Left lung (tissue), 10 donors: ENCODE data around the gene MDK. TPM values are rescaled to one million over a fixed set of nuclear protein-coding genes. Genes with fewer than 3 reads are reported as not detected.
A peak's percentile ranks its signal among the peaks of the same experiment; 100 is the strongest.

ENCODE experiments used
- ATAC-seq: fragments of 200-7000 bp; cut with Tn5 transposase; one replicate; pipeline ENCODE4 v1.9.1; 2020; ENCODE audit warnings: moderate library complexity
- DNase-seq, 4 donors: peaks; one replicate each; pipeline ENCODE4 v3.0.0-alpha.2; 2013 to 2020
- H3K27ac ChIP-seq, 2 donors: fragments of 200-600 bp; sonication (generic) in 1 of 2; one replicate each; pipeline versions ENCODE4 v1.5.0 to v1.8.0; 2020 to 2021
- H3K27me3 ChIP-seq, 2 donors: fragments of 200-600 bp; sonication (generic) in 1 of 2; one replicate each; pipeline versions ENCODE4 v1.5.0 to v1.8.0; 2020 to 2021
- H3K36me3 ChIP-seq, 2 donors: fragments of 200-600 bp; sonication (generic) in 1 of 2; one replicate each; pipeline versions ENCODE4 v1.5.0 to v1.8.0; 2020 to 2021
- H3K4me1 ChIP-seq, 2 donors: fragments of 200-600 bp; one replicate each; pipeline ENCODE4 v1.8.0; 2021
- H3K4me3 ChIP-seq, 2 donors: fragments of 200-600 bp; sonication (generic) in 1 of 2; one replicate each; pipeline versions ENCODE4 v1.5.0 to v1.8.0; 2020 to 2021; ENCODE audit warnings: mild to moderate bottlenecking in 1 of 2
- H3K9me3 ChIP-seq, 2 donors: fragments of 200-600 bp; sonication (generic) in 1 of 2; one replicate each; pipeline versions ENCODE4 v1.5.0 to v1.8.0; 2020 to 2021
- intact Hi-C, 2 donors: fragments of 100-400 bp; cut with DNase I; formaldehyde crosslinking; loops; one replicate each; pipeline versions ENCODE4 v1.11.2 to v1.14.2; 2022
- polyA plus RNA-seq, 6 donors: library from polyadenylated mRNA; unstranded; fragments of 120-200 nt; gene quantifications; one replicate each; pipeline ENCODE4 v1.2.1, GENCODE V29; 2013; ENCODE audit not compliant: insufficient read length in 6 of 6
- total RNA-seq, 2 donors: library from RNA; stranded (reverse); fragmentation: NEBNext Ultra II Directional; extraction: Animal tissue kit (Norgen Biotek cat#: 25700); gene quantifications; one replicate each; pipeline ENCODE4 v1.2.1, GENCODE V29; 2021
- TF ChIP-seq, protein P1 (sequence below), 2 donors: fragments of 200-600 bp; sonication (generic) in 1 of 2; IDR thresholded peaks; one replicate each; pipeline versions ENCODE4 v1.5.0 to v1.8.0; 2021; ENCODE audit warnings: antibody characterized with exemption in 2 of 2
- donor health status: DM: no; HTN: yes; CAD: no.
- donor health status: DM: no; HTN: no; CAD: no.

The MDK gene
- total and polyA plus RNA-seq, 8 donors = 15.4 to 1,135 (median 872) TPM

DNA sequence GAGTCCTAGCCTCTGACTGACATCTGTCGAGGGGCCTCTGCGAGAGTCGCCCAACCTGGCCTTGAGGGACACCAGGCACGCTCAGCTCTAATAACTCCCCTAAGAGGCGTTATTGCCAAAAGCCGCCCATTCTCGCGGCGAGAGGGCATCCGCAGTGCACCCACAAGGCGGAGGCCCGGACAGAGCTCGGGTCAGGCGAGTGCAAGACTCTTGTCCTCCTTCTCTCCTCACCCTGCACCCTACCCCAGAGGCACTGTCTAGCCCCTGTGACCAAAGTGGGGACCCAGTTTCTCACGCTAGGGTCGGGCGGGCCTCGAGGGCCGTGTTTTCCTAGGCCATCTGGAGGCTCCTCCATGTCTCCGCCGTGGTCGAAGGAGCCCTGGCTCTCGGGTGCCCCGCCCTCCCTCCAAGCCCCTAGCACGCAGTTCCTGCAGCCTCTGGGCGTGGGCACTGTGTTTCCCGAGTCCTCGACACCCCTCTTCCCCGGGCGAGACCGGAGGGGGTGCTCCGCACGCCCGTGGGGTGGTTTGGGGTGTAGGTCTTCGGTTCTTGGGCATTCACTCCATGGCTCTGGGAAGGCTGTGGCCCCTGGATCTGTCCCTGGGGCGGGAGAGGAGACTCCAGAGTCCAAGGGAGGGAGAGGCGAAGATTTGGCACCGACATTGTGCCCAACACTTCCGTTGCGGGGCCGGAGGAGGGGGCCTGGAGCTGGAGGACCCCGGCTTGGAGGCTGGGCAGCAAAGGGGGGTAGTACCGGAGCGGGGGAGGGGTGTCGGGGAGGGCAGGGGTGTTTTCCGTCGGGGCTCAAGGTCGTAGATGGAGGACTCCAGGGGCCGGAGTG lies 9.1 kb downstream of the MDK start:
- Histone ChIP-seq H3K4me3 (no peak overlapping the region), H3K36me3 (no peaks in the 10 kb centered on the region), H3K27me3 (peaks cover 48 to 85% of the 10 kb centered on the region in 2 donors), H3K4me1 (peaks cover 20 to 45% of the 10 kb centered on the region in 2 donors), H3K27ac (no peak overlapping the region), H3K9me3 (no peaks in the 10 kb centered on the region)
- DNase-seq (no peak), ATAC-seq (no peak)
- TF ChIP-seq, protein P1, sequence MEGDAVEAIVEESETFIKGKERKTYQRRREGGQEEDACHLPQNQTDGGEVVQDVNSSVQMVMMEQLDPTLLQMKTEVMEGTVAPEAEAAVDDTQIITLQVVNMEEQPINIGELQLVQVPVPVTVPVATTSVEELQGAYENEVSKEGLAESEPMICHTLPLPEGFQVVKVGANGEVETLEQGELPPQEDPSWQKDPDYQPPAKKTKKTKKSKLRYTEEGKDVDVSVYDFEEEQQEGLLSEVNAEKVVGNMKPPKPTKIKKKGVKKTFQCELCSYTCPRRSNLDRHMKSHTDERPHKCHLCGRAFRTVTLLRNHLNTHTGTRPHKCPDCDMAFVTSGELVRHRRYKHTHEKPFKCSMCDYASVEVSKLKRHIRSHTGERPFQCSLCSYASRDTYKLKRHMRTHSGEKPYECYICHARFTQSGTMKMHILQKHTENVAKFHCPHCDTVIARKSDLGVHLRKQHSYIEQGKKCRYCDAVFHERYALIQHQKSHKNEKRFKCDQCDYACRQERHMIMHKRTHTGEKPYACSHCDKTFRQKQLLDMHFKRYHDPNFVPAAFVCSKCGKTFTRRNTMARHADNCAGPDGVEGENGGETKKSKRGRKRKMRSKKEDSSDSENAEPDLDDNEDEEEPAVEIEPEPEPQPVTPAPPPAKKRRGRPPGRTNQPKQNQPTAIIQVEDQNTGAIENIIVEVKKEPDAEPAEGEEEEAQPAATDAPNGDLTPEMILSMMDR (IDR thresholded peaks at IDR 0.05) = no peak
- intact Hi-C loops = no loop called here

DNA sequence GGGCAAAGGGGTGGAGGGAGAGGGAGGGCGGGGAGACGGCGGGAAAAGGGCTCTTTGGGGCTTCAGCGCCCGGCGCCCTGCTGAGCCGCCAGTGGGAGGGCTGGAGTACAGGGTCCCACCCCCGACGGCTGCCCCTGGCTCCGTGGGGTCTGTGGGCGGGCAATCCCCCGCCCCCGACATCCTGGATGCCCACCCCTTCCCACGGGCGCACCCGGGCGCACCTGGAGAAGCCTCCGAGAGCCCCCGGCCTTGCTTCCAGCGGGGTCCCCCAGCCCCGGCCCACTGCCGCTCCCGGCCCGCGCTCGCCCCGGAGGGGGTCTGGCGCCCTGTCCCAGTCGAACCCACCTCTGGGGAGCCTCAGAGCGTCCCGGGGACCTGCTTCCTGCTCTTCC lies 9.7 kb downstream of the MDK start:
- Histone ChIP-seq H3K36me3 (peaks cover 0 to 5% of the 10 kb centered on the region in 2 donors), H3K4me1 (peaks cover 20 to 45% of the 10 kb centered on the region in 2 donors), H3K27me3 (peaks cover 48 to 79% of the 10 kb centered on the region in 2 donors), H3K9me3 (no peaks in the 10 kb centered on the region), H3K4me3 (peak overlapping the region in 1 of 2 donors; percentile 34), H3K27ac (no peak overlapping the region)
- ATAC-seq = no peak
- TF ChIP-seq, protein P1 (IDR thresholded peaks at IDR 0.05) = no peak
- intact Hi-C loops = no loop called here
- peak in 1 of 4 donors; percentile 76 for DNase-seq

DNA sequence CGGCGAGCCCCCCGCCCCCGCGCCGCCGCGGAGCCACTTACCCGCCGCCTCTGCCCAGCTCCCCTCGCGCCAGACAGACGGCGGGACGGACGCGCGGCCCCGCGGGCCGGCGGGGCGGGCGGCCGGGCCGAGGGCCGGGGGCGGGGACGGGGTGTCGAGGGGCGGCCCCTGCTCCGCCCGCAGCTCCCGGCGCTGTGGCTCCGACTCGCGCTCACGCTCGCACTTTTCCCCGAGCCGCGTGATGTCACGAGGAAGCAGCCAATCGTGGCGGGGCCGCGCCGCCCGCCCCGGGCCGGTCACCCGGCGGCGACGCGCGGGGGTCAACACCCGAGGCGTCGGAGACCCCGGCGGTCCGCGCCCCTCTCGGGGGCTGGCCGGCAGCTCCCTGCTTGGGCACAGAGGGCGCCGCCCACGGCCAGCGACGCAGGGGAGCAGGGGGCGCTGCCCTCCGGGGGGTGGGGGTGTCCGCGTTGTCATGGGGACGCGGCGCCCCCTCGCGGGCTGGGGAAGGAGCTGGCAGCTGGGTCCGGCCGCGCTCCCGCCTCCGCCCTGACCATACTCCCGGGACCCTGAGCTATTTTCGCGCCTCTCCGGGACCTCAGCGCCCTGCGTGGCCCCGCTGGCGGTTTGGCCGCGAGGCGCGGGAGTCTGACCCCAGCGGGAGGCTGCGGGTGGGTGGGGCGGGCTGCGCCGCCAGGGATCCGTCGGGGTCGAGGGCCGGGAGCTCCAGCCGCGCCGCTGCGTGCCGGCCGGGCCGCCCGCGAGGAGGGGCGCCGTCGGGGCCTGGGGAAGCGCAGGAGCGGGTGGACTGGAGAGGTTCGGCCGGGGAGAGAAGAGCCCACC lies 10.3 kb downstream of the MDK start, which contains the start of gene CHRM4:
TSS of gene CHRM4 (minus strand) at position 199 of the 843 bp plus-strand sequence. CDS start 5,219 bp downstream, outside the sequence.
- intact Hi-C loops = no loop called here
- peaks cover 0 to 10% of the 10 kb centered on the region in 2 donors for H3K36me3 ChIP-seq
- H3K27ac ChIP-seq = no peak within 1 kb of the TSS
- H3K4me1 ChIP-seq = peaks cover 20 to 45% of the 10 kb centered on the region in 2 donors
- TF ChIP-seq, protein P1 (IDR thresholded peaks at IDR 0.05) = no peak
- DNase-seq = peak in 2 of 4 donors; percentile 35 to 82
- no peaks in the 10 kb centered on the region for H3K9me3 ChIP-seq
- peak within 1 kb of the TSS; percentile 19 to 34 for H3K4me3 ChIP-seq
- no peak for ATAC-seq
- peaks cover 48 to 73% of the 10 kb centered on the region in 2 donors for H3K27me3 ChIP-seq

DNA sequence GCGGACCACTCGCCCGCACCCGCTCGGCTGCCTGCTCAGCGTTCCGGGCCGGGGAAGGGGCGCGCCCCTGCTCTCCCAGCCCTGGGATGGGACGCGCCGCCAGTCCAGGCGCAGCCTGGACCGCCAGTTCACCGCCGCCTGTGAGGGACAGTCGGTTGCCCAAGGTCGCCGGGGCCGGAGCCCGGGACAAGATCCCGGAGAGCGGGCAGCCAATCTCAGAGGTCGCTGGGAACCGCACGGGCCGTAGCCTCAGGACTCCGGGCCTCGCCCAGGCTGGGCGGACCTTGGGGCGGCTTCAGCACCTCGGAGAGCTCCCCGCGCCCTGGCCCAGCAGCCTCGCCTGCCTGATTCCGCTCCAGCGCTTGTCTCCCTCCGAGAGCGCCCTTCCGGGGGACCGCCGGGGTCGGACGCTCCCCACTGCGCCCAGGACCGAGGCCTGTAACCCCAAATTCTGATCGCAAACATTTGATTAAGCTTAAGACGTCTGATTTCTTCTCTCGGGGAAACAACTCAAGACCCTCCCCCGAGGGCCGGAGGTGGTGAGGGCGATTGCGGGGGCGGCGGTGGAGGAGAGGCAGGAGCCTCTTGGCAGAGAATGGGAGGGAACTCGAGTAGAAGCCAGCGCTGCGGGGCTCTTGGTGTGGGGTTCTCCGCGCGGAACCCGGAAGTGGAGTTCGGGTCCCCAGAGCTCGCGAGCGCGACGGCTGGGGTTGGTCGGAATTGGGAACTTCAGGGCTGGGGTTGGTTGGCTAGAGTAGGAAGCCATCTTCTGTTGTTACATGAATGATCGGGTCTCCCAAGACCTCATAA lies 11.2 kb downstream of the MDK start:
- intact Hi-C loops = no loop called here
- Histone ChIP-seq H3K27me3 (peaks cover 45 to 65% of the 10 kb centered on the region in 2 donors), H3K9me3 (no peaks in the 10 kb centered on the region), H3K36me3 (peaks cover 0 to 19% of the 10 kb centered on the region in 2 donors), H3K27ac (no peak overlapping the region), H3K4me1 (peaks cover 20 to 45% of the 10 kb centered on the region in 2 donors), H3K4me3 (peak overlapping the region; percentile 19 to 34)
- TF ChIP-seq, protein P1 (IDR thresholded peaks at IDR 0.05) = no peak
- DNase-seq (peak; percentile 80 to 97 (median 87)), ATAC-seq (peak; percentile 94)
